ENCODE measurements around the gene SRM.

The SRM gene

GRCh38 chr1:11064942-11065341, 5.1 kb upstream of the SRM start (continued):
- TF ChIP-seq ZNF18 (tag by site-specific recombination; IDR thresholded peaks at IDR 0.05) (no peak), GLI2 (tag by site-specific recombination; IDR thresholded peaks at IDR 0.05; ENCODE audit: borderline replicate concordance, low read depth) (no peak), CTCF (tag by site-specific recombination; IDR thresholded peaks at IDR 0.05) (no peak), ZSCAN23 (tag by site-specific recombination; IDR thresholded peaks at IDR 0.05) (0 out of 2 replicates have a peak, but pooled peaks have one; percentile 53), ZNF830 (tag by site-specific recombination; IDR thresholded peaks at IDR 0.05; ENCODE audit: low read depth) (no peak), ZNF354C (tag by site-specific recombination; IDR thresholded peaks at IDR 0.05; ENCODE audit: borderline replicate concordance, low read depth) (no peak), ZNF280D (tag by site-specific recombination; IDR thresholded peaks at IDR 0.05) (peak; percentile 97), GFI1B (tag by site-specific recombination; IDR thresholded peaks at IDR 0.05) (no peak), ZBTB21 (tag by site-specific recombination; IDR thresholded peaks at IDR 0.05) (no peak), ZNF626 (tag by site-specific recombination; IDR thresholded peaks at IDR 0.05) (no peak)
- TF ChIP-seq, protein P1, sequence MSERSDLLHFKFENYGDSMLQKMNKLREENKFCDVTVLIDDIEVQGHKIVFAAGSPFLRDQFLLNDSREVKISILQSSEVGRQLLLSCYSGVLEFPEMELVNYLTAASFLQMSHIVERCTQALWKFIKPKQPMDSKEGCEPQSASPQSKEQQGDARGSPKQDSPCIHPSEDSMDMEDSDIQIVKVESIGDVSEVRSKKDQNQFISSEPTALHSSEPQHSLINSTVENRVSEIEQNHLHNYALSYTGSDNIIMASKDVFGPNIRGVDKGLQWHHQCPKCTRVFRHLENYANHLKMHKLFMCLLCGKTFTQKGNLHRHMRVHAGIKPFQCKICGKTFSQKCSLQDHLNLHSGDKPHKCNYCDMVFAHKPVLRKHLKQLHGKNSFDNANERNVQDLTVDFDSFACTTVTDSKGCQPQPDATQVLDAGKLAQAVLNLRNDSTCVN (tag by site-specific recombination; optimal IDR thresholded peaks at IDR 0.05) = no peak
- TF ChIP-seq, protein P2, sequence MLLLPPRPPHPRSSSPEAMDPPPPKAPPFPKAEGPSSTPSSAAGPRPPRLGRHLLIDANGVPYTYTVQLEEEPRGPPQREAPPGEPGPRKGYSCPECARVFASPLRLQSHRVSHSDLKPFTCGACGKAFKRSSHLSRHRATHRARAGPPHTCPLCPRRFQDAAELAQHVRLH (tag by site-specific recombination; IDR thresholded peaks at IDR 0.05) = peak; percentile 77; the same call in 1 of the 2 replicates
- TF ChIP-seq, protein P3, sequence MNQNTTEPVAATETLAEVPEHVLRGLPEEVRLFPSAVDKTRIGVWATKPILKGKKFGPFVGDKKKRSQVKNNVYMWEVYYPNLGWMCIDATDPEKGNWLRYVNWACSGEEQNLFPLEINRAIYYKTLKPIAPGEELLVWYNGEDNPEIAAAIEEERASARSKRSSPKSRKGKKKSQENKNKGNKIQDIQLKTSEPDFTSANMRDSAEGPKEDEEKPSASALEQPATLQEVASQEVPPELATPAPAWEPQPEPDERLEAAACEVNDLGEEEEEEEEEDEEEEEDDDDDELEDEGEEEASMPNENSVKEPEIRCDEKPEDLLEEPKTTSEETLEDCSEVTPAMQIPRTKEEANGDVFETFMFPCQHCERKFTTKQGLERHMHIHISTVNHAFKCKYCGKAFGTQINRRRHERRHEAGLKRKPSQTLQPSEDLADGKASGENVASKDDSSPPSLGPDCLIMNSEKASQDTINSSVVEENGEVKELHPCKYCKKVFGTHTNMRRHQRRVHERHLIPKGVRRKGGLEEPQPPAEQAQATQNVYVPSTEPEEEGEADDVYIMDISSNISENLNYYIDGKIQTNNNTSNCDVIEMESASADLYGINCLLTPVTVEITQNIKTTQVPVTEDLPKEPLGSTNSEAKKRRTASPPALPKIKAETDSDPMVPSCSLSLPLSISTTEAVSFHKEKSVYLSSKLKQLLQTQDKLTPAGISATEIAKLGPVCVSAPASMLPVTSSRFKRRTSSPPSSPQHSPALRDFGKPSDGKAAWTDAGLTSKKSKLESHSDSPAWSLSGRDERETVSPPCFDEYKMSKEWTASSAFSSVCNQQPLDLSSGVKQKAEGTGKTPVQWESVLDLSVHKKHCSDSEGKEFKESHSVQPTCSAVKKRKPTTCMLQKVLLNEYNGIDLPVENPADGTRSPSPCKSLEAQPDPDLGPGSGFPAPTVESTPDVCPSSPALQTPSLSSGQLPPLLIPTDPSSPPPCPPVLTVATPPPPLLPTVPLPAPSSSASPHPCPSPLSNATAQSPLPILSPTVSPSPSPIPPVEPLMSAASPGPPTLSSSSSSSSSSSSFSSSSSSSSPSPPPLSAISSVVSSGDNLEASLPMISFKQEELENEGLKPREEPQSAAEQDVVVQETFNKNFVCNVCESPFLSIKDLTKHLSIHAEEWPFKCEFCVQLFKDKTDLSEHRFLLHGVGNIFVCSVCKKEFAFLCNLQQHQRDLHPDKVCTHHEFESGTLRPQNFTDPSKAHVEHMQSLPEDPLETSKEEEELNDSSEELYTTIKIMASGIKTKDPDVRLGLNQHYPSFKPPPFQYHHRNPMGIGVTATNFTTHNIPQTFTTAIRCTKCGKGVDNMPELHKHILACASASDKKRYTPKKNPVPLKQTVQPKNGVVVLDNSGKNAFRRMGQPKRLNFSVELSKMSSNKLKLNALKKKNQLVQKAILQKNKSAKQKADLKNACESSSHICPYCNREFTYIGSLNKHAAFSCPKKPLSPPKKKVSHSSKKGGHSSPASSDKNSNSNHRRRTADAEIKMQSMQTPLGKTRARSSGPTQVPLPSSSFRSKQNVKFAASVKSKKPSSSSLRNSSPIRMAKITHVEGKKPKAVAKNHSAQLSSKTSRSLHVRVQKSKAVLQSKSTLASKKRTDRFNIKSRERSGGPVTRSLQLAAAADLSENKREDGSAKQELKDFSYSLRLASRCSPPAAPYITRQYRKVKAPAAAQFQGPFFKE (tag by site-specific recombination; IDR thresholded peaks at IDR 0.05; ENCODE audit: borderline replicate concordance) = no peak
- TF ChIP-seq, protein P4, sequence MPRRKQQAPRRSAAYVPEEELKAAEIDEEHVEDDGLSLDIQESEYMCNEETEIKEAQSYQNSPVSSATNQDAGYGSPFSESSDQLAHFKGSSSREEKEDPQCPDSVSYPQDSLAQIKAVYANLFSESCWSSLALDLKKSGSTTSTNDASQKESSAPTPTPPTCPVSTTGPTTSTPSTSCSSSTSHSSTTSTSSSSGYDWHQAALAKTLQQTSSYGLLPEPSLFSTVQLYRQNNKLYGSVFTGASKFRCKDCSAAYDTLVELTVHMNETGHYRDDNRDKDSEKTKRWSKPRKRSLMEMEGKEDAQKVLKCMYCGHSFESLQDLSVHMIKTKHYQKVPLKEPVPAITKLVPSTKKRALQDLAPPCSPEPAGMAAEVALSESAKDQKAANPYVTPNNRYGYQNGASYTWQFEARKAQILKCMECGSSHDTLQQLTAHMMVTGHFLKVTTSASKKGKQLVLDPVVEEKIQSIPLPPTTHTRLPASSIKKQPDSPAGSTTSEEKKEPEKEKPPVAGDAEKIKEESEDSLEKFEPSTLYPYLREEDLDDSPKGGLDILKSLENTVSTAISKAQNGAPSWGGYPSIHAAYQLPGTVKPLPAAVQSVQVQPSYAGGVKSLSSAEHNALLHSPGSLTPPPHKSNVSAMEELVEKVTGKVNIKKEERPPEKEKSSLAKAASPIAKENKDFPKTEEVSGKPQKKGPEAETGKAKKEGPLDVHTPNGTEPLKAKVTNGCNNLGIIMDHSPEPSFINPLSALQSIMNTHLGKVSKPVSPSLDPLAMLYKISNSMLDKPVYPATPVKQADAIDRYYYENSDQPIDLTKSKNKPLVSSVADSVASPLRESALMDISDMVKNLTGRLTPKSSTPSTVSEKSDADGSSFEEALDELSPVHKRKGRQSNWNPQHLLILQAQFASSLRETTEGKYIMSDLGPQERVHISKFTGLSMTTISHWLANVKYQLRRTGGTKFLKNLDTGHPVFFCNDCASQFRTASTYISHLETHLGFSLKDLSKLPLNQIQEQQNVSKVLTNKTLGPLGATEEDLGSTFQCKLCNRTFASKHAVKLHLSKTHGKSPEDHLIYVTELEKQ (tag by site-specific recombination; IDR thresholded peaks at IDR 0.05; ENCODE audit: borderline replicate concordance) = no peak

All from HEK293 (cell line).